Measurements from ENCODE around the gene ODR4.
"Not testable (repeated sequence)": the region's sequence is repeated elsewhere in the genome, so short reads cannot be mapped to it uniquely, and the experiment has no call there.

The ODR4 gene

DNA sequence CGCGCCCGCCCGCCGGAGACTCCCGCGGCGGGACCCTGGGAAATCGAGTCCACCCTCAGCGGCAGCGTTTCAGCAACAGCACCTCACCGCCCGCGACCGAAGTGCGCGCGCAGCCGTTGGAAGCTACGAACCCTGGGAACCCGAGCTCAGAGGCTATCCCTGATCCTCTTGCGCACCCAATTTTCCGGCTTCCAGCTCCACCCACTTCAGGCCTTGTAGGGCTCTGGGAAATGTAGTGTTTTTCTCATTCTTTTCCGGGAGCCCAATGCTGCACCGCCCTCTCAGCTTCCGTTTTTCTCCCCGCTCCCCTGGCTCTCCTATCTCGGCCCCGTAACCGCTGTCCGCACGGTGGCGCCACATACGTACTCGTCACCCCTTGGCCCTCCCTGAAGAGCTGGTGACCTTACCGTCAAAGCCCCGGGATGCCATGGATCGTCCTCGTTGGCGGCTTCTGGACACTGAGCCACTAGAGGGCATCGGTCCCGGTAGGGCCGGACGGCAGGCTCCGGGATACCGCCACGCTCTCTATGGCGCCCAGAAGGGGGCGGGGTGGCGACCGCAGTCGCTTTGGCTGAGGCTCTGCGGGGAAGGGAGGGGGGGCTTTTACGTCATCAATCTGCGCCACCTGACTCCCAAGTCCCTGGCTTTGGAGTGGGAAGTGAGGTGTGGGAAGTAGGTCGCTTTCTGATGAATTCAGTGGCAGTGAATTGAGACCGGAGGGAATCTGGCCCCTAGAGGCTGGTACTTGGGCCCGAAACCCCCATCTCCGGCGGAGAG is at the start of gene ODR4, which contains the start of gene TPR:
ODR4 (plus strand) TSS at position 687 of the 777 bp plus-strand sequence. CDS start 3,948 bp downstream, outside the sequence.
TPR (minus strand) TSS at position 102 of the 777 bp plus-strand sequence. CDS start 225 bp downstream, outside the sequence.
- peak; percentile 94 for DNase-seq (ENCODE audit: low read depth)

DNA sequence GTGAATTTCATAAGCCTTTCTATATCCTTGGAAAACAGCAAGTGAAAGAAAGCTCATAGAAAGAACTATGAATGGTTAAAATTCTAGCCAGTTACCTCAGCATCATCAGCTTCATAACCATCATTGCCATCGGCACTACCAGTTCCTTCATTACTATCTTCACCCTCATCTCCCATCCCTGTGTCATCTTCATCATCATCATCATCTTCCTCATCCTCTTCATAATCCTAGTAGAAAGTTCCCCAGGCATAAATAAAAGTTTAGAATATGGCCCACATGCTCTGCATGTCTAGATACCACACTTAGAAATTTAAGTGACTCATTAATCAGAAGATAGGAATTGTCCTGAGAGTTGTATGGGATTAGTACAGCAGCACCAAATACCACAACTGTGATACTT is 49.6 kb upstream of the ODR4 start:
- no peak for DNase-seq (ENCODE audit: low read depth)

DNA sequence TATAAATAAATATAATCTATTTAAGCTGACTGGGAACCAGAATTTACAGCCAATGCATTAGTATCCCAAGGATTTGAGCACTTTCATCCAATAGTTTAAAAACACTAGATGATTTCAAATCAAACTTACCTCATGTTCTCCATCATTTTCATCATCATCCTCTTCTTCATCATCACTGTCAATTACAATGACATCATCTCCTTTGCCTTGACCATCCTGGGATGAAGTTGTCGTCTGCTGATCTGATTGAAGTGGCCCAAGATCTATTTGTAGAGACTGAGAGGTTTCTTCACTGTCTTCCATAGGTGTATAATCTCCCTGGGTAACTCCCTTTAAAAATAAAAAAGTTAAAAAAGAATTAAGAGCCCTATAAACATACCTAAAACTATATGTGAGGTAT is 48.3 kb upstream of the ODR4 start:
- DNase-seq (ENCODE audit: low read depth), result no peak

DNA sequence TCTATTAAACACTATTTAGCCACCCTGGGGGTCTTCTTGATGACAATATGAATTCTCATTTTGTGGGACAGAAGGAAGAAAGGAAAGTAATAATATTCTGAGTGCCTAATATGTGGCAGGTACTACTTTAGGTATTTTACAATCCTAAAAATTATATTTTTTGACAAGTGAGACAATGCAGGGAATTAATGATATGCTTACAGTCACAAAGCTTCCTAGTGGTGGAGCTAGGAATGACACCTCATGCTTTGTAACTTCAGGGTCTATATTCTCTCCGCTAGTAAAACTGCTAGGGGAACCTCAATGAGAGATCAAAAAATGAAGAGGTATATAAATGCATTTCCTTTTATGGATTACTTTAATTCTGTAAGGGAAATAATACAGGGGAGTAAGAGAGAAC is 44.9 kb upstream of the ODR4 start:
- DNase-seq (ENCODE audit: low read depth), result no peak

DNA sequence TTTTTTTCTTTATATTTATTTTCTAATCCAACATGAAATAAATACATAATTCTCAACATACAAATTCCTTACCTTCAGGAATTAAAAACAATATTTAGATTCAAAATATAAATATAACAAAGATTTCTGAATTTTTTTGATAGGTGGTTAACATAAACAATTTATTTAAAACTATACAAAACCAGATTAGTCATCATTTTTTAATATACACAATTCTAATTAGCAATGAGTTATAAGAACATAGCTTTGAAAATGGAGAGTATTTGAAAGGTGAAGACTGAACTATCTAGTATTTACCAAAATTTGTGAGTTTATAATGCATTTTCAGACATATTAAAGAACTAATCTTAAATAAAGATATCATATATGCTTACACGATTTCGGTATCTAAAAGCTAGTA is 38.1 kb upstream of the ODR4 start:
- no peak for DNase-seq (ENCODE audit: low read depth)

- DNase-seq (ENCODE audit: low read depth), result no peak
Observed at GRCh38 chr1:186340772-186341171, 34.9 kb upstream of the ODR4 start.

DNA sequence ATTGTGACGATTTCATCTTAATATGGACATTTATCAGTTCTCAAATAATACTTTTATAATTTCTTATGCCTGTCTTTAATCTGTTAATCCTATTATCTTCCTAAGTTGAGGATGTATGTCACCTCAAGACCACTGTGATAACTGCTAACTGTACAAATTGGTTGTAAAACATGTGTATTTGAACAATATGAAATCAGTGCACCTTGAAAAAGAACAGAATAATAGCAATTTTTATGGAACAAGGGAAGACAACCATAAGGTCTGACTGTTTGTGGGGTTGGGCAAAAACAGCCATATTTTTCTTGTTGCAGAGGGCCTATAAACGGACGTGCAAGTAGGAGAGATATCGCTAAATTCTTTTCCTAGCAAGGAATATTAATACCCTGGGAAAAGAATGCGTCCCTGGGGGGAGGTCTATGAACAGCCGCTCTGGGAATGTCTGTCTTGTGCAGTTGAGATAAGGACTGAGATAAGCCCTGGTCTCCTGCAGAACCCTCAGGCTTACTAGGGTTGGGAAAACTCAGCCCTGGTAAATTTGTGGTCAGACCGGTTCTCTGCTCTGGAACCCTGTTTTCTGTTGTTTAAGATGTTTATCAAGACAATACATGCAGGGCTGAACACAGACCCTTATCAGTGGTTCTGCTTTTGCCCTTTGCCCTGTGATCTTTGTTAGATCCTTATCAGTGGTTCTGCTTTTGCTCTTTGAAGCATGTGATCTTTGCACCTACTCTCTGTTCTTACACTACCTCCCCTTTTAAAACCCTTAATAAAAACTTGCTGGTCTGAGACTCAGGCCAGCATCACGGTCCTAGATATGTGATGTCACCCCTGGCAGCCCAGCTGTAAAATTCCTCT is 27.6 kb upstream of the ODR4 start:
- DNase-seq (ENCODE audit: low read depth), result not testable (repeated sequence)

GRCh38 chr1:186374303-186375151 is 1.1 kb upstream of the ODR4 start:
- no peak for DNase-seq (ENCODE audit: low read depth)

- DNase-seq (ENCODE audit: low read depth), result no peak
Observed at GRCh38 chr1:186375929-186376319, 286 bp downstream of the ODR4 start.

GRCh38 chr1:186386725-186387383 is 11.2 kb downstream of the ODR4 start:
- DNase-seq (ENCODE audit: low read depth), result no peak

DNA sequence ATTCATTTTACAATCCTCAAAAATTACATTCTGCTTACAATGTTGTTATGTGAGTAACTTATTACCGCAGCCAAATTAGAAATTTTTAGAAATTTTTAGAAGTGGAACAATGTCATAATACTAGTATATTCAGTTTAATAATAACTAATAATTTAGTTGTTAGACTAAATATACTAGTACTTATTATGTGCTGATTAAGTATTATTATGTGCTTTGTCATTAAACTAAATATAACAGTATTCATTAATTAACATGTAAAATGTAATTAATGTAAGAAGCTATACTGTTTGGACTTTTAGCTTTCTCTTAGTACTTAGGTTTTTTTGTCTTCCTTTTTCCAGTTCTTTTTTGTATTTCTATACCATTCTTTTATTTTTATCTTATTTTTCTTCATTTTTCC is 15.3 kb downstream of the ODR4 start:
- DNase-seq (ENCODE audit: low read depth), result no peak

DNA sequence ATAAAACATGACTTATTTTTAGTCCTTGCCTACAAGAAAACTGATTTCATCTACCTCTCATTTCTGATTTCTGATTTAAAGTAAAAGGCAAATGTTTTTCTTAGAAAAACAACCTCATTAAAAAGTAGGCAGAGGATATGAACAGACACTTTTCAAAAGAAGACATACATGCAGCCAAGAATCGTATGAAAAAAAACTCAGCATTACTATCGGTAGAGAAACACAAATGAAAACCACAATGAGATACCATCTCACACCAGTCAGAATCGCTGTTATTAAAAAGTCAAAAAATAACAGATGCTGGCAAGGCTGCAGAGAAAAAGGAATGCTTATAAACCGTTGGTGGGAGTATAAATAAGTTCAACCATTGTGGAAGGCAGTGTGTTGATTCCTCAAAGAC is 16.2 kb downstream of the ODR4 start:
- no peak for DNase-seq (ENCODE audit: low read depth)

DNA sequence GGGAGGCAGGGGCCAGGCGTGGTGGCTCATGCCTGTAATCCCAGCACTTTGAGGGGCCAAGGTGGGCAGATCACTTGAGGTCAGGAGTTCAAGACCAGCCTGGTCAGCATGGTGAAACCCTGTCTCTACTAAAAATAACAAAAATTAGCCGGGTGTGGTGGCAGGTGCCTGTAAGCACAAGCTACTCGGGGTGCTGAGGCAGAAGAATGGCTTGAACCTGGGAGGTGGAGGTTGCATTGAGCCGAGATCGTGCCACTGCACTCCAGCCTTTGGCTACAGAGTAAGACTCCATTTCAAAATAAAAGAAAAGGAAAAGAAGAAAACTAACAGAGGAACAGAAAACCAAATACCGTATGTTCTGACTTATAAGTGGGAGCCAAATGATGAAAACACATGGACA is 17.1 kb downstream of the ODR4 start:
- not testable (repeated sequence) for DNase-seq (ENCODE audit: low read depth)

GRCh38 chr1:186401446-186401845 is 25.8 kb downstream of the ODR4 start:
- not testable (repeated sequence) for DNase-seq (ENCODE audit: low read depth)

DNA sequence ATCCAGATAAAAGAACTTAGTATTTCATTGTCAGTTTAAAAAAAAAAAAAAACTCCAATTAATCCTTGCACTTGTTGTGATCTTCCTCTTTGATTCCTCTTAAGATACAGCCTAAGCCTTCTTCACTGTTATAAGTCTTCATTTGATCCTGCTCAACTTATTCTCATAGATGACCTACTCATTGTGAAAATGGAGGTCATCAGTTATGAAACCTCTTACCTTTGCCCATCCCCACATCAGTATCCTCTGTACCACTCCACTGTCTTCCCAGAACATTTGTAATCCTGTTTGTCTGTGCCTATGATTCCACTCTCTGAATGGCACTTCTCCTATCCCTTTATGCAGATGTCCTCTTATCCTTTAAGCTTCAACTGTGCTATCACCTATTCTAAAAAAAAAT is 28.0 kb downstream of the ODR4 start:
- no peak for DNase-seq (ENCODE audit: low read depth)

- no peak for DNase-seq (ENCODE audit: low read depth)
Observed at GRCh38 chr1:186404454-186405051, 28.9 kb downstream of the ODR4 start.

DNA sequence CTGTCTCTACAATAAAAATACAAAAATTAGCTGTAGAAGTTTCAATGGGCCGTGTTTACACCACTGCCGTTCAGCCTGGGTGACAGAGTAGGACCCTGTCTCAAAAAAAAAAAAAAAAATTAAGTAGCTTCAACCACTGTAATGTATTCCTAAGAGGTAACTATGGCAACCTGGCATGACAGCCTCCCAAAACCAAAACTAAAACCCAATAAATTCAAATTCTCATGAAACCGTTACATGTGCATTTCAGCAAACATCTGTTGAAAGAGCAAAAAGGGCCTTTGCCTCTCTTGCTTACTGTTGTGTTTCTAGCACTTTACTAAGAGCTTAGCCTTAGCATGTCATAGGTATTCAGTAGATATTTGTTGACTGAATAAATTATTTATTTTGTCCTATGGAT is 33.5 kb downstream of the ODR4 start:
- DNase-seq (ENCODE audit: low read depth), result no peak

DNA sequence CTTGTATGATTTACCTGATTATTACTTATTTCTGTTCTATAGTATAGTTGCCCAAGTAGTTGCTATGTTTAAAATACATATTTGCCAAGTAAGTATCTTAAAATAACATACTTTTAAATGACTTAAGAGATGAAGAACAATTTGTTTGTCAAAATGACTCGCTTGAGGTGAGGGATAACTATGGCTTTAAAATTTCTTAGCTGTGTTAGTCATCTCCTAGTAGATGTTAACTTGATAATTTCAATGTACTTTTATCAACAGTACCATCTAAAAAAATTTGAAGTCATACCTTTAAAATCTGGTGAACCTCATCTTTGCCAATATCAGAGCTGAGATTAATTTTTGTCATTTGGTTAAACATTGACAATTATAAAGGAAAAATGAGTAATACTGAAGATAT is 37.7 kb downstream of the ODR4 start:
- DNase-seq (ENCODE audit: low read depth), result no peak

- DNase-seq (ENCODE audit: low read depth), result no peak
Observed at GRCh38 chr1:186418503-186418902, 42.9 kb downstream of the ODR4 start.

DNA sequence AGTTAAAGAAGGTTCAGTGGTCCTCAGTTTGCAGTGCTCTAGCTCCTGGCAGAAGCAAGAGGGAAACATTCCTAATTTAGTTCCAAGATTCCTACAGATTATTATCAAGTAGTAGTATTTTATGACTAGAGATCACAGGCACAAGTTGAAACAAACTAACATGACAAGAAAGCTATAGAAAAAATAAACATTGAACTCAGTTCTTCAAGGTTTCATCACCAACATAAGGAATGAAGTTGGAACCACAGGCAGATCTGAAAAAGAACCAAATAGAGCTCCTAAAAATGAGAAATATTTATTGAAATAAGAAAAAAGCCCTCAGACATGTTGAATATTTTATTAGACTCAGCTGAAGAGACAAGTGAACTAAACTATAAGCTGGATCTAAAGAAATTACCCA is 44.7 kb downstream of the ODR4 start:
- DNase-seq (ENCODE audit: low read depth), result no peak

DNA sequence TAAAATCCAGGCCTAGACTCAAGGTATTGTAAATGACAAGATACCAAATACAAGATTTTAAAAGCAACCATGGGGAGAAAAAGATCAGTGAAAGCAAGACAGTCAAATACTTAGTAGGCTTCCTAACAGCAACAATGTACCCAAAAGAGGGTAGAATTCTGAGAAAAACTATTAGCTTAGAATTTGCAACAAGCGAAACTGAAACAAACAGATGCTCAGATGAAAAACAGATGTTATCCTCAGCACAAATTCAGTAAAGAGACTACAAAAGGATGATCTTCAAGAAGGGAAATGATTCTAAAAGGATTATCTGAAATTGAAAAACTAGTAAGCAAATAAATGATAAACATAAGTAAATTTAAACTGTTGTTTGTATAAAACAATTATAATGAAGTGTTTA is 45.3 kb downstream of the ODR4 start:
- DNase-seq (ENCODE audit: low read depth), result no peak
